SU-DHL-6 (cell line): ENCODE results near the gene NR2E1.

Experiments
- CTCF ChIP-seq: fragments of 200-600 bp; sonication (generic); IDR thresholded peaks from one replicate; pipeline ENCODE4 v1.5.1; 2017; ENCODE audit warnings: antibody characterized with exemption, mild to moderate bottlenecking, low read length, moderate library complexity; ENCODE audit not compliant: insufficient read depth, poor library complexity, severe bottlenecking
- EZH2phosphoT487 ChIP-seq: fragments of 200-600 bp; sonication (generic), shearing (Covaris generic); conservative IDR thresholded peaks from 2 replicates; pipeline ENCODE4 v1.6.1; 2018; ENCODE audit warnings: mild to moderate bottlenecking, antibody characterized with exemption, low read length, moderate library complexity, mixed read lengths

GRCh38 chr6:108175176-108175591 lies 9.4 kb downstream of the NR2E1 start:
- TF ChIP-seq CTCF: no peak
- TF ChIP-seq EZH2phosphoT487: no peak
